HG03108 (cell line): Measurements from ENCODE around the gene THADA.

Experiments
- ATAC-seq: cut with Tn5 transposase; IDR thresholded peaks from one replicate; pipeline ENCODE4 v1.9.1; 2021; ENCODE audit warnings: moderate library complexity; ENCODE audit not compliant: unreplicated experiment

The THADA gene

GRCh38 chr2:43265001-43265400, 330.8 kb downstream of the THADA start:
- ATAC-seq: no peak

- ATAC-seq: no peak
Measured at GRCh38 chr2:43262951-43263350, 332.9 kb downstream of the THADA start.

GRCh38 chr2:43262239-43262638, 333.6 kb downstream of the THADA start:
- no peak for ATAC-seq

GRCh38 chr2:43259512-43259911, 336.3 kb downstream of the THADA start:
- ATAC-seq: no peak

GRCh38 chr2:43258547-43259156, 337.2 kb downstream of the THADA start:
- no peak for ATAC-seq

GRCh38 chr2:43255296-43255910, 340.4 kb downstream of the THADA start:
- no peak for ATAC-seq

- no peak for ATAC-seq
Measured at GRCh38 chr2:43254331-43254730, 341.5 kb downstream of the THADA start.

GRCh38 chr2:43251171-43251731, 344.6 kb downstream of the THADA start:
- no peak for ATAC-seq

- ATAC-seq: no peak
Measured at GRCh38 chr2:43250015-43250414, 345.8 kb downstream of the THADA start.

- ATAC-seq: no peak
Measured at GRCh38 chr2:43248621-43249020, 347.2 kb downstream of the THADA start.

- no peak for ATAC-seq
Measured at GRCh38 chr2:43246641-43247040, 349.2 kb downstream of the THADA start.

GRCh38 chr2:43241558-43241957, 354.3 kb downstream of the THADA start:
- no peak for ATAC-seq

GRCh38 chr2:43240766-43241150, 355.1 kb downstream of the THADA start:
- ATAC-seq: no peak

GRCh38 chr2:43239981-43240765, 355.7 kb downstream of the THADA start:
- ATAC-seq: peak; percentile 62

- ATAC-seq: no peak
Measured at GRCh38 chr2:43238813-43239212, 357.0 kb downstream of the THADA start.

- no peak for ATAC-seq
Measured at GRCh38 chr2:43238176-43238575, 357.7 kb downstream of the THADA start.

- no peak for ATAC-seq
Measured at GRCh38 chr2:43233218-43234212, 362.3 kb downstream of the THADA start.

GRCh38 chr2:43230951-43231827, 364.6 kb downstream of the THADA start:
- no peak for ATAC-seq

GRCh38 chr2:43230351-43230885, 365.4 kb downstream of the THADA start:
- no peak for ATAC-seq
